ENCODE results near the gene MVD.

Gene MVD

GRCh38 chr16:88618182-88618955, 44.5 kb downstream of the MVD start:
- H3K27ac ChIP-seq: peak overlapping the region; percentile 81
- TF ChIP-seq CTCF (IDR thresholded peaks at IDR 0.05) (peak; percentile 45), ZFX (IDR thresholded peaks at IDR 0.05; ENCODE audit: borderline replicate concordance) (no peak)

GRCh38 chr16:88617268-88618031, 45.4 kb downstream of the MVD start:
- peak overlapping the region; percentile 81 for H3K27ac ChIP-seq
- TF ChIP-seq ZFX (IDR thresholded peaks at IDR 0.05; ENCODE audit: borderline replicate concordance) (no peak), CTCF (IDR thresholded peaks at IDR 0.05) (no peak)

GRCh38 chr16:88616736-88617135, 46.2 kb downstream of the MVD start:
- H3K27ac ChIP-seq: peak overlapping the region; percentile 81
- no peak for TF ChIP-seq ZFX (IDR thresholded peaks at IDR 0.05; ENCODE audit: borderline replicate concordance)
- TF ChIP-seq CTCF (IDR thresholded peaks at IDR 0.05): no peak

- peak overlapping the region; percentile 81 for H3K27ac ChIP-seq
Observed at GRCh38 chr16:88616320-88616719, 46.6 kb downstream of the MVD start.

GRCh38 chr16:88614818-88615580, 47.9 kb downstream of the MVD start:
- H3K27ac ChIP-seq: no peak overlapping the region
- no peak for TF ChIP-seq CTCF (IDR thresholded peaks at IDR 0.05)
- TF ChIP-seq ZFX (IDR thresholded peaks at IDR 0.05; ENCODE audit: borderline replicate concordance): no peak

More at GRCh38 chr16:88616320-88616719, 46.6 kb downstream of the MVD start:
- TF ChIP-seq ZFX (IDR thresholded peaks at IDR 0.05; ENCODE audit: borderline replicate concordance) (no peak), CTCF (IDR thresholded peaks at IDR 0.05) (no peak)

GRCh38 chr16:88613911-88614817, 48.7 kb downstream of the MVD start:
- TF ChIP-seq CTCF (IDR thresholded peaks at IDR 0.05) (no peak), ZFX (IDR thresholded peaks at IDR 0.05; ENCODE audit: borderline replicate concordance) (no peak)
- no peak overlapping the region for H3K27ac ChIP-seq
